NCI-H1694 (cell line): Measurements from ENCODE around the gene MDH2.
"Not testable (repeated sequence)": the region's sequence is repeated elsewhere in the genome, so short reads cannot be mapped to it uniquely, and the experiment has no call there.

Experiments used
- DNase-seq: peaks from one replicate; lab custom pipeline; 2025; lab: John Stamatoyannopoulos, UW

Gene MDH2

GRCh38 chr7:76048668-76048988, 722 bp downstream of the MDH2 start:
- peak; percentile 16 for DNase-seq

- no peak for DNase-seq
These were observed 1.4 kb downstream of the MDH2 start for GRCh38 chr7:76049295-76049694.

- no peak for DNase-seq
These were observed 2.6 kb downstream of the MDH2 start for GRCh38 chr7:76050545-76050944.

GRCh38 chr7:76051840-76052239, 3.9 kb downstream of the MDH2 start:
- no peak for DNase-seq

- DNase-seq: not testable (repeated sequence)
These were observed 4.8 kb downstream of the MDH2 start for GRCh38 chr7:76052681-76053080.

GRCh38 chr7:76053461-76053860, 5.6 kb downstream of the MDH2 start:
- no peak for DNase-seq

- DNase-seq: no peak
These were observed 6.5 kb downstream of the MDH2 start for GRCh38 chr7:76054123-76055120.

- DNase-seq: no peak
These were observed 8.3 kb downstream of the MDH2 start for GRCh38 chr7:76056241-76056640.

GRCh38 chr7:76057103-76057812, 9.4 kb downstream of the MDH2 start:
- DNase-seq: no peak

- peak; percentile 69 for DNase-seq
These were observed 9.9 kb downstream of the MDH2 start for GRCh38 chr7:76057813-76058145.

GRCh38 chr7:76058745-76059144, 10.8 kb downstream of the MDH2 start:
- not testable (repeated sequence) for DNase-seq

GRCh38 chr7:76060842-76061241, 12.9 kb downstream of the MDH2 start:
- no peak for DNase-seq

GRCh38 chr7:76062254-76062653, 14.3 kb downstream of the MDH2 start:
- DNase-seq: no peak

GRCh38 chr7:76063114-76063513, 15.2 kb downstream of the MDH2 start:
- DNase-seq: no peak

GRCh38 chr7:76063525-76063924, 15.6 kb downstream of the MDH2 start:
- DNase-seq: no peak

GRCh38 chr7:76064208-76064970, 16.5 kb downstream of the MDH2 start:
- DNase-seq: no peak

GRCh38 chr7:76065016-76065612, 17.2 kb downstream of the MDH2 start:
- no peak for DNase-seq

GRCh38 chr7:76066716-76067503, 19.0 kb downstream of the MDH2 start:
- DNase-seq: no peak

GRCh38 chr7:76069238-76069638, 21.3 kb downstream of the MDH2 start:
- no peak for DNase-seq

- no peak for DNase-seq
These were observed 23.7 kb downstream of the MDH2 start for GRCh38 chr7:76071316-76072242.
